NCI-H524 treated with DMSO at 0.1 percent for 48 hours (cell line): ENCODE data around the gene SYNGR2.

Experiments
- DNase-seq: peaks from one replicate; lab custom pipeline; 2025; lab: John Stamatoyannopoulos, UW

Gene SYNGR2

DNA sequence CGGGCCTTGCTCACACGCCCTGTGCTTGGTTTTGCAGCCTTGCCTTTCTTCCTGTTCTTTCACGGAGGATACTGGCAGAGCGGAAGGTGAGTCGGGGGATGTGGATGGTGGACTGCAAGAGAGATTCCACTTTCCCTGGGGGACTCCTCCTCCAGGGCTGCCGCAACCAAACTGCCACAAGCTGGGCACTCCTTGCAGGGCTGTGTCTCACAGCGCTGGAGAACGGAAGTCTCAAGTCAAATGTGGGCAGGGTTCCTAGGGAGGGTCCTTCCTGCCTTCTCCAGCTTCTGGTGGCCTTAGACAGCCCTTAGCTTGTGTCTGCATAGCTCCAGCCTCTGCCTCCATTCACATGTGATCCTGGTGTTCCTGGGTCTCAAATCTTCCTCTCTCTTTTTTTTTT lies 34.3 kb downstream of the SYNGR2 start:
- no peak for DNase-seq

DNA sequence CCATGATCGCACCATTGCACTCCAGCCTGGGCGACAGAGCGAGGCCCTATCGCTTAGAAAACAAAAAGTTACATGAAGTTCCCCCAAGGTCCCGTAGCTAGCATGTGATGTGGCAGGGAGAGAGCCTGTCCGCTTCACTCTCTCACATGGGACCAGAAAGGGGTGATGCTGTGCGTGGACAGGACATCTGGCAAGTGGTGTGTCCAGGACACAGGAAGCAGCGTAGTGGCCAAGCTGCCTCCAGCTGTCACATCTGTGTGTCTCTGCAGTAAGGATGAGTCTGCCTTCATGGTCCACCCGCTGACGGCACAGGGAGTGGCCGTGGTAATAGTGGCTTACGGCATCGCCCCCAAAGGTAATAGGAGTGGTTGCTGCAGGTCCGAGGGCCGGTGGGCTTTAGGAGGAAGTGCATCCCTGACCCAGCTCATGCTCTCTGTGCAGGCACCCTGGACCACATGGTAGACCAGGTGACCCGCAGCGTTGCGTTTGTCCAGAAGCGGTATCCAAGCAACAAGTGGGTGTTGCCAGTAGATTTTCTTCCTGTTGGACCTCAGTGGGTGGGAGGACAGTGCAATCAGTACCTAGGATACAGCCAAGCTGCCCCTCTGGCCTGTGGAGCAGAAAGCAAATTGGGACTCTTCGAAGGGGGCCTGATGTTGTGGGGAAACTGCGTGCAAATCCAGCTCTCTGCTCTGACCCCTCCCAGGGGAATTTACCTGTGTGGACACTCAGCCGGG lies 36.2 kb downstream of the SYNGR2 start:
- DNase-seq, result no peak

DNA sequence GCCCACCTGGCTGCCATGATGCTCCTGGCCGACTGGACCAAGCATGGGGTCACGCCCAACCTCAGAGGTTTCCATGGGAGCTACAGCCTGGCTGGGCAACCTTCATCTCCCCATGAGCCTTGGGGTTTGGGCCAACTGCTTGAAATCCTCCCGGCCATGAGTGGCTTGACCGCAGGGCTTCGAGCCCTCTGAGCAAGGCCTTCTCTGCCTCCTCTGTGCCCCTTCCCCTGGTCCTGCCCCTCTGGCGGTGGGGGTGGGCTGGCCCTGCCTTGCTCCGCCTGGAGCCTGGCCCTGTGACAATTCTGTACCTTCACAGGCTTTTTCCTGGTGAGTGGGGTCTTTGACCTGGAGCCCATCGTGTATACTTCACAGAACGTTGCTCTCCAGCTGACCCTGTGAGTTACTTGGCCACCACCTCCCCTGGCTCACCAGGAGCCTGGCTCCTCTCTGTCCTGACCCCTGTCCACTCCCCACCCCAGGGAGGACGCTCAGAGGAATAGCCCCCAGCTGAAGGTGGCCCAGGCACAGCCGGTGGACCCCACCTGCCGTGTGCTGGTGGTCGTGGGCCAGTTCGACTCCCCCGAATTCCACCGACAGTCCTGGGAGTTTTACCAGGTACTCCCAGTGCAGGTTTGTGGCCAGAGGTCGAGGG lies 36.9 kb downstream of the SYNGR2 start:
- no peak for DNase-seq

DNA sequence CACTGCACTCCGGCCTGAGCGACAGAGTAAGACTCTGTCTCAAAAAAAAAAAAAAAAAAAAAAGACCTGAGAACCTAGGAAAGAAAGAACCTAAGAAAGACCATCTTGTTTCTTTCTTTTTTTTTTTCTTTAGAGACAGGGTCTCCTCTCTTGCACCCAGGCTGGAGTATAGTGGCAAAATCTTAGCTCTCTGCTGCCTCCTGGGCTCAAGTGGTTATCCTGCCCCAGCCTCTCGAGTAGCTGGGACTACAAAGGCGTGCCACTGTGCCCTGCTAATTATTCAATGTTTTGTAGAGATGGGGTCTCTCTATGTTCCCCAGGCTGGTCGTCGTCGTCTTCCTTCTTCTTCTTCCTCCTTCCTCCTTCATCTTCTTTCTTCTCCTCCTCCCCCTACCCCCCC lies 37.9 kb downstream of the SYNGR2 start:
- DNase-seq, result no peak

DNA sequence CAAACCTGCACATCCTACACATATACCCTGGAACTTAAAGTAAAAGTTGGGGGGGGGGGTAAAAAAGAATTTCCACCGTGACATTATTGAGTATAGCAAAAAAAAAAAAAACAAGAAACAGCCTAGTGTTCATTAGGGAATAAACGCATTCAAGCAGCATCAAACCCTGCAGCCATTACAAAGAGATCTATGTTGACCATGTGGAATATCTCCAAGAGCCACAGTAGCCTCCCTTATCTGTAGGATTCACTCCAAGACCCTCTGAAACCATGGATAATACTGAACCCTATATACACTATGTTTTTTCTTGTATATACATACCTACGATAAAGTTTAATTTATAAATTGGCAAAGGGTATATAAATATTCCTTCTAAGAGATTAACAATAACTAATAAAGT lies 40.1 kb downstream of the SYNGR2 start:
- no peak for DNase-seq

DNA sequence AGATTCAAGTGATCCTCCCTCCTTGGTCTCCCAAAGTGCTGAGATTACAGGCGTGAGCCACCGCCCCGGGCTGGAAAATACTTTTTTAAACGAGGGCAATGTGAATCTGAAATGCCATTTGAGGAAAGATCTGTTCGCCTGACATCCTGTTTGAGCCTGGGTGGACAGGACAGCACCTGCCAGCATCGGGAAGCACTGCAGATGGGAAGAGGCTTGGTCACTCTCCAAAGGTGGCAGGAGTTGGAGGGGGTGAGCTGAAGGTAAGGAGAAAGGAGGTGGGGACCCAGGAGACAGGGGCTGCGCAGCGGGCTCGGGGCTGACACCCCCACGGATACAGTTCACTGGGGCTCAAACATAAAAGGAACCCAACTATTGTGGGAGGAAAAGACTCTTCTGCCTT lies 41.7 kb downstream of the SYNGR2 start:
- DNase-seq, result no peak

DNA sequence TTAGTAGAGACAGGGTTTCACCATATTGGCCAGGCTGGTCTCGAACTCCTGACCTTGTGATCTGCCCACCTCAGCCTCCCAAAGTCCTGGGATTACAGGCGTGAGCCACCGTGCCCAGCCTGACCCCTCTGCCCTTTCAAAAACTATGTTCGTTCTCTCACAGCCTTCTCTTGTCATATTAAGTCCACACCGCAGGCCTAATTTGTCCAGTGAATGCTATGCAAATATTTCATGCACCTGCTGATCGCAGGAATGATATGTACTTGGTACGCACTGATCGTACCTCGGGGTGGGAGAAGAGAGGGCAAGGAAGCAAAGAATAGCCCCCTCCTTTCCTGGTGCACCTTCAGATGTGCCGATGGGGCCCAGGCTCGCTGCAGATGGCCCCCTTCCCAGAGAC lies 42.7 kb downstream of the SYNGR2 start:
- no peak for DNase-seq

DNA sequence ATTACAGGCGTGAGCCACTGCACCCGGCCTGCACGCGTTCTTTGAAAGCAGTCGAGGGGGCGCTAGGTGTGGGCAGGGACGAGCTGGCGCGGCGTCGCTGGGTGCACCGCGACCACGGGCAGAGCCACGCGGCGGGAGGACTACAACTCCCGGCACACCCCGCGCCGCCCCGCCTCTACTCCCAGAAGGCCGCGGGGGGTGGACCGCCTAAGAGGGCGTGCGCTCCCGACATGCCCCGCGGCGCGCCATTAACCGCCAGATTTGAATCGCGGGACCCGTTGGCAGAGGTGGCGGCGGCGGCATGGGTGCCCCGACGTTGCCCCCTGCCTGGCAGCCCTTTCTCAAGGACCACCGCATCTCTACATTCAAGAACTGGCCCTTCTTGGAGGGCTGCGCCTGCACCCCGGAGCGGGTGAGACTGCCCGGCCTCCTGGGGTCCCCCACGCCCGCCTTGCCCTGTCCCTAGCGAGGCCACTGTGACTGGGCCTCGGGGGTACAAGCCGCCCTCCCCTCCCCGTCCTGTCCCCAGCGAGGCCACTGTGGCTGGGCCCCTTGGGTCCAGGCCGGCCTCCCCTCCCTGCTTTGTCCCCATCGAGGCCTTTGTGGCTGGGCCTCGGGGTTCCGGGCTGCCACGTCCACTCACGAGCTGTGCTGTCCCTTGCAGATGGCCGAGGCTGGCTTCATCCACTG lies 45.8 kb downstream of the SYNGR2 start, which contains the start of gene BIRC5:
Gene BIRC5 (plus strand): TSS at position 238 of the 690 bp plus-strand sequence. CDS start 64 bp downstream, at position 302.
- DNase-seq, result peak; percentile 85

DNA sequence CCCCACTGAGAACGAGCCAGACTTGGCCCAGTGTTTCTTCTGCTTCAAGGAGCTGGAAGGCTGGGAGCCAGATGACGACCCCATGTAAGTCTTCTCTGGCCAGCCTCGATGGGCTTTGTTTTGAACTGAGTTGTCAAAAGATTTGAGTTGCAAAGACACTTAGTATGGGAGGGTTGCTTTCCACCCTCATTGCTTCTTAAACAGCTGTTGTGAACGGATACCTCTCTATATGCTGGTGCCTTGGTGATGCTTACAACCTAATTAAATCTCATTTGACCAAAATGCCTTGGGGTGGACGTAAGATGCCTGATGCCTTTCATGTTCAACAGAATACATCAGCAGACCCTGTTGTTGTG lies 46.3 kb downstream of the SYNGR2 start:
- DNase-seq, result no peak

DNA sequence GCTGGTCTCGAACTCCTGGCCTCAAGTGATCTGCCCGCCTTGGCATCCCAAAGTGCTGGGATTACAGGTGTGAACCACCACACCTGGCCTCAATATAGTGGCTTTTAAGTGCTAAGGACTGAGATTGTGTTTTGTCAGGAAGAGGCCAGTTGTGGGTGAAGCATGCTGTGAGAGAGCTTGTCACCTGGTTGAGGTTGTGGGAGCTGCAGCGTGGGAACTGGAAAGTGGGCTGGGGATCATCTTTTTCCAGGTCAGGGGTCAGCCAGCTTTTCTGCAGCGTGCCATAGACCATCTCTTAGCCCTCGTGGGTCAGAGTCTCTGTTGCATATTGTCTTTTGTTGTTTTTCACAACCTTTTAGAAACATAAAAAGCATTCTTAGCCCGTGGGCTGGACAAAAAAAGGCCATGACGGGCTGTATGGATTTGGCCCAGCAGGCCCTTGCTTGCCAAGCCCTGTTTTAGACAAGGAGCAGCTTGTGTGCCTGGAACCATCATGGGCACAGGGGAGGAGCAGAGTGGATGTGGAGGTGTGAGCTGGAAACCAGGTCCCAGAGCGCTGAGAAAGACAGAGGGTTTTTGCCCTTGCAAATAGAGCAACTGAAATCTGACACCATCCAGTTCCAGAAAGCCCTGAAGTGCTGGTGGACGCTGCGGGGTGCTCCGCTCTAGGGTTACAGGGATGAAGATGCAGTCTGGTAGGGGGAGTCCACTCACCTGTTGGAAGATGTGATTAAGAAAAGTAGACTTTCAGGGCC lies 51.2 kb downstream of the SYNGR2 start:
- no peak for DNase-seq
